ENCODE data around the gene EOLA1. TPM values are rescaled to one million over a fixed set of nuclear protein-coding genes. Genes with fewer than 3 reads are reported as not detected.

The EOLA1 gene
- 7.9 and 8.8 TPM in 2 replicates for total RNA-seq (2021)
- long read RNA-seq, transcript CXorf40A-204 (5 exons, 1,403 nt) = major isoform, 17 of 32 reads
- long read RNA-seq, transcript CXorf40A-211 (5 exons, 1,204 nt) = minor isoform, 8 of 32 reads
- long read RNA-seq, partial matches to known transcripts = 0 of 32 reads
- long read RNA-seq, other reads (novel, unspliced or antisense) = 5 of 32 reads

DNA sequence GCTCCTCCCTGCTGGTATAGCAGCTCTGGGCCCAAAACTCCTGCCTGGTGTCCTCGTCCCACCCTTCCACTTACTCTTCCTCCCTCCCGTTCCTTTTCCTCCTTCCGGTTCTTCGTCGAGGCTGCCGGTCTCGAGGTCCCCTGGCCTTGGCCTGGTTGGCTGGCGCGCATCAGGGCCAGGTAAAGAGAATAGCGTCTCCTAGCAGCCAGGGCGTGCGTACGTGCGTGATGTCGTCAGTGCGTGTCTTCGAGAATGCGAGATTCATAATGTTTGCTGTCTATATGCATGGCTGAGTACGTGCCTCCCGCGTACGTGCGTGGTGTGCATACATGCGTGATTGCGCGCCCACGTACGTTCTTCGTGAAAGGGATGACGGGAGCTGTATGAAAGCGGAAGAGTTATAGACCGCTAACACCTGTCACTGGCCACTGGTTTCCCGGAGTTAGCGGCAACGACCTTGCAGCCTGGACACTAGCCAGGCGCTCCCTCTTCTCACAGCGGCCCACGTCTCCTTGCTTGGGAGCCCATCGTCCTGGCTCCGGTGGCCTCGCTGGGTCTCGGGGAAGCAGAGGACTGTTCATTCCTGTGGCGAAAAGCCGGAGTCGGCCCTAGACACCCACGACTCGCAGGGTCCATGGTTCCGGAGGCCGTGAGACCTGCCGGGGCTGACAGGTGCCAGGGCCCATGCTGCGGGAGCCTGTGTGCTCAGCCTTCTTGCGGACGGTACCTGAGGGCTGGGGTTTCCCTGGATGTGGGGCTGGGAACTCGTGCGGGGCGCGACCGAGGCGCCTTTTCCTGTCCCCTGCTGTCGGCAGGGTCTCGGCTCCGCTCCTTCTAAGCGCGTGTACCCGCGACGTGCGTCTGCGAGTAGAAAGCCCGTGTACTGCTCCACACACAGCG, at the start of gene EOLA1:
Gene EOLA1, plus strand, starts transcription at position 392 of the 900 bp plus-strand sequence. CDS start 4,619 bp downstream, outside the sequence.
- DNase-seq = peak; percentile 82
- Histone ChIP-seq H2AK5ac (ENCODE audit: insufficient read length, low read length) (no peak within 1 kb of the TSS), H2BK120ac (ENCODE audit: low read depth, low read length, poor library complexity, severe bottlenecking) (no peak within 1 kb of the TSS), H2BK15ac (ENCODE audit: low read depth, low read length) (no peak within 1 kb of the TSS), H3K9ac (ENCODE audit: extremely low read depth, insufficient read length, low read length) (no peak within 1 kb of the TSS), H3K27me3 (ENCODE audit: insufficient read depth, low read length) (no peaks in the 10 kb centered on the region), H3K79me1 (ENCODE audit: insufficient read depth, low read depth, low read length, poor library complexity, severe bottlenecking) (no peaks in the 10 kb centered on the region), H4K20me1 (ENCODE audit: control insufficient read depth, insufficient read depth, insufficient read length) (no peaks in the 10 kb centered on the region), H3K9me3 (ENCODE audit: control insufficient read depth, low read depth, low read length) (peaks cover 8% of the 10 kb centered on the region), H3K27ac (ENCODE audit: insufficient read length, low read depth, low read length) (no peak within 1 kb of the TSS), H3K18ac (ENCODE audit: insufficient read length, low read depth, low read length) (peak within 1 kb of the TSS; percentile 60), H3K14ac (ENCODE audit: insufficient read depth, low read length) (no peak within 1 kb of the TSS), H2BK12ac (ENCODE audit: insufficient read length, low read depth, low read length) (no peak within 1 kb of the TSS), H2BK5ac (ENCODE audit: insufficient read length, low read length) (no peak within 1 kb of the TSS), H4K8ac (replicated peaks; ENCODE audit: insufficient read length, low read depth, low read length) (no peak within 1 kb of the TSS), H4K91ac (ENCODE audit: insufficient read length, low read depth, low read length) (no peak within 1 kb of the TSS), H2AFZ (ENCODE audit: low read length) (no peak within 1 kb of the TSS), H3T11ph (ENCODE audit: low read length) (no peak within 1 kb of the TSS), H3K23ac (ENCODE audit: insufficient read length, low read depth, low read length) (no peak within 1 kb of the TSS), H3K79me2 (ENCODE audit: insufficient read depth, low read length) (no peaks in the 10 kb centered on the region), H2BK20ac (ENCODE audit: low read depth, low read length, poor library complexity, severe bottlenecking) (no peak within 1 kb of the TSS), H3K4me1 (ENCODE audit: insufficient read depth, low read length) (no peaks in the 10 kb centered on the region; the same call in 1 of the 2 replicates), H3K4ac (ENCODE audit: low read depth, low read length) (no peak within 1 kb of the TSS), H3K23me2 (ENCODE audit: insufficient read length, low read depth, low read length, poor library complexity, severe bottlenecking) (peaks cover 3% of the 10 kb centered on the region), H3K4me2 (ENCODE audit: insufficient read depth, insufficient read length, low read length) (peak within 1 kb of the TSS; percentile 76), H3K56ac (ENCODE audit: insufficient read length, low read depth, low read length) (no peak within 1 kb of the TSS), H4K5ac (ENCODE audit: insufficient read length, low read depth, low read length) (no peak within 1 kb of the TSS)
- Mint-ChIP-seq H3K4me3 (peak within 1 kb of the TSS; percentile 83 to 89), H3K36me3 (ENCODE audit: insufficient read depth in 1 of 3, low read depth in 3 of 3) (peaks cover 0 to 4% (median 0%) of the 10 kb centered on the region in 3 experiments; a peak in 1 of 7 replicates), H3K27me3 (ENCODE audit: low read depth) (no peaks in the 10 kb centered on the region), H3K27ac (peak within 1 kb of the TSS; percentile 94 to 98 (median 98); a peak in 6 of 7 replicates), H3K4me1 (peaks cover 0 to 17% of the 10 kb centered on the region in 2 experiments; a peak in 3 of 4 replicates), H3K9me3 (peaks cover 36 to 43% of the 10 kb centered on the region in 2 experiments)
- WGBS (ENCODE audit: extremely low coverage, insufficient read length, low lambda C conversion rate) = no CpG with 5 or more reads among the region's 71 CpGs
- TF ChIP-seq, protein P1, sequence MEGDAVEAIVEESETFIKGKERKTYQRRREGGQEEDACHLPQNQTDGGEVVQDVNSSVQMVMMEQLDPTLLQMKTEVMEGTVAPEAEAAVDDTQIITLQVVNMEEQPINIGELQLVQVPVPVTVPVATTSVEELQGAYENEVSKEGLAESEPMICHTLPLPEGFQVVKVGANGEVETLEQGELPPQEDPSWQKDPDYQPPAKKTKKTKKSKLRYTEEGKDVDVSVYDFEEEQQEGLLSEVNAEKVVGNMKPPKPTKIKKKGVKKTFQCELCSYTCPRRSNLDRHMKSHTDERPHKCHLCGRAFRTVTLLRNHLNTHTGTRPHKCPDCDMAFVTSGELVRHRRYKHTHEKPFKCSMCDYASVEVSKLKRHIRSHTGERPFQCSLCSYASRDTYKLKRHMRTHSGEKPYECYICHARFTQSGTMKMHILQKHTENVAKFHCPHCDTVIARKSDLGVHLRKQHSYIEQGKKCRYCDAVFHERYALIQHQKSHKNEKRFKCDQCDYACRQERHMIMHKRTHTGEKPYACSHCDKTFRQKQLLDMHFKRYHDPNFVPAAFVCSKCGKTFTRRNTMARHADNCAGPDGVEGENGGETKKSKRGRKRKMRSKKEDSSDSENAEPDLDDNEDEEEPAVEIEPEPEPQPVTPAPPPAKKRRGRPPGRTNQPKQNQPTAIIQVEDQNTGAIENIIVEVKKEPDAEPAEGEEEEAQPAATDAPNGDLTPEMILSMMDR (conservative IDR thresholded peaks at IDR 0.05) = no peak

Data from H9 (cell line).